ENCODE measurements around the gene PSMD3. TPM values are rescaled to one million over a fixed set of nuclear protein-coding genes. Genes with fewer than 3 reads are reported as not detected.

PSMD3 gene
- total and polyA plus RNA-seq, 2 of the 4 experiments (the other 2 are of a cell fraction): 123 to 155 TPM

DNA sequence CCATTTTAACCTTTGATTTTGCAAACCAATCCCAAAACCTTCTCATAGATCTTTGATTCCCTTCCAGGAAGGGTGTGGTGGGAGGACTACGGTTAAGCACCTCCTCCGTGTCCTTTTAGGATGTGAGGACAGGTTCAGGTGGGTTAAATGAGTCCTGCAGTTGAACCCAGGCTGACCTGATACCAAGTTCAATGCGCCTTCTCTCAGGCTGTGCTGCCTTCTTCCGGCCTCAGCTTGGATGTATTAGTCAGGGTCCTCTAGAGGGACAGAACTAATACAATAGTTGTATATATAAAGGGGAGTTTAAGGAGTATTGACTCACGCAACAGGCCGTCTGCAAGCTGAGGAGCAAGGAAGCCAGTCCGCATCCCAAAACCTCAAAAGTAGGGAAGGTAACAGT is 24.1 kb downstream of the PSMD3 start:
- peaks cover 5% of the 10 kb centered on the region; the same call in 1 of the 2 replicates for H3K27me3 ChIP-seq (ENCODE audit: control insufficient read depth, insufficient read depth, low read length)
- CTCF ChIA-PET: interaction anchor here (0.8 kb wide), 1 partner anchor 9 kb away, joined by 4 read pairs; no protein-coding TSS in a partner anchor
- dilution Hi-C loops (cut with HindIII; ENCODE audit: low sequenced_read_pairs, unreplicated experiment) (no loop called here), intact Hi-C loops (cut with micrococcal nuclease) (no loop called here), in situ Hi-C loops (cut with MboI; ENCODE audit: low sequenced_read_pairs) (no loop called here)
- no peaks in the 10 kb centered on the region for H3K36me3 ChIP-seq (ENCODE audit: control insufficient read depth, insufficient read depth, low read length)
- H3K27ac ChIP-seq (ENCODE audit: insufficient read depth, low read length): no peak overlapping the region
- no peak overlapping the region for H2AK9ac ChIP-seq (replicated peaks; ENCODE audit: low read depth, low read length, poor library complexity)
- H3K4me2 ChIP-seq (ENCODE audit: low read depth, low read length): no peak overlapping the region
- H4K5ac ChIP-seq (ENCODE audit: low read depth, low read length): no peak overlapping the region
- H3K9ac ChIP-seq (ENCODE audit: low read depth, low read length): no peak overlapping the region
- no peaks in the 10 kb centered on the region for H4K20me1 ChIP-seq (ENCODE audit: insufficient read depth, low read length)
- H4K91ac ChIP-seq (ENCODE audit: insufficient read depth, low read depth, low read length): no peak overlapping the region
- H2BK120ac ChIP-seq (ENCODE audit: low read depth, low read length): no peak overlapping the region
- POLR2A ChIA-PET (ENCODE audit: unreplicated experiment): no interaction called here
- no peaks in the 10 kb centered on the region for H3K9me1 ChIP-seq (ENCODE audit: insufficient read depth, low read length)
- H2BK20ac ChIP-seq (ENCODE audit: low read depth, low read length): no peak overlapping the region
- DNase-seq: no peak
- no peak for TF ChIP-seq POLR2A (IDR thresholded peaks at IDR 0.05; ENCODE audit: low read depth, low read length)
- TF ChIP-seq, protein P1, sequence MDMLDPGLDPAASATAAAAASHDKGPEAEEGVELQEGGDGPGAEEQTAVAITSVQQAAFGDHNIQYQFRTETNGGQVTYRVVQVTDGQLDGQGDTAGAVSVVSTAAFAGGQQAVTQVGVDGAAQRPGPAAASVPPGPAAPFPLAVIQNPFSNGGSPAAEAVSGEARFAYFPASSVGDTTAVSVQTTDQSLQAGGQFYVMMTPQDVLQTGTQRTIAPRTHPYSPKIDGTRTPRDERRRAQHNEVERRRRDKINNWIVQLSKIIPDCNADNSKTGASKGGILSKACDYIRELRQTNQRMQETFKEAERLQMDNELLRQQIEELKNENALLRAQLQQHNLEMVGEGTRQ (IDR thresholded peaks at IDR 0.05; ENCODE audit: low read depth, low read length): no peak
- TF ChIP-seq SMC3 (IDR thresholded peaks at IDR 0.05; ENCODE audit: low read depth, low read length): no peak
- TF ChIP-seq, protein P2, sequence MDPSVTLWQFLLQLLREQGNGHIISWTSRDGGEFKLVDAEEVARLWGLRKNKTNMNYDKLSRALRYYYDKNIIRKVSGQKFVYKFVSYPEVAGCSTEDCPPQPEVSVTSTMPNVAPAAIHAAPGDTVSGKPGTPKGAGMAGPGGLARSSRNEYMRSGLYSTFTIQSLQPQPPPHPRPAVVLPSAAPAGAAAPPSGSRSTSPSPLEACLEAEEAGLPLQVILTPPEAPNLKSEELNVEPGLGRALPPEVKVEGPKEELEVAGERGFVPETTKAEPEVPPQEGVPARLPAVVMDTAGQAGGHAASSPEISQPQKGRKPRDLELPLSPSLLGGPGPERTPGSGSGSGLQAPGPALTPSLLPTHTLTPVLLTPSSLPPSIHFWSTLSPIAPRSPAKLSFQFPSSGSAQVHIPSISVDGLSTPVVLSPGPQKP (IDR thresholded peaks at IDR 0.05; ENCODE audit: borderline replicate concordance, low read depth, low read length): no peak
- TF ChIP-seq RCOR1 (IDR thresholded peaks at IDR 0.05; ENCODE audit: insufficient replicate concordance, low read length): no peak
- TF ChIP-seq MAFK (IDR thresholded peaks at IDR 0.05; ENCODE audit: low read depth, low read length): no peak
- TF ChIP-seq CEBPB (IDR thresholded peaks at IDR 0.05; ENCODE audit: low read depth, low read length): no peak
- no peak for TF ChIP-seq NFE2L2 (IDR thresholded peaks at IDR 0.05; ENCODE audit: low read depth, low read length)
- no peak for TF ChIP-seq FOS (IDR thresholded peaks at IDR 0.05; ENCODE audit: low read depth, low read length)
- no peak for TF ChIP-seq CHD1 (IDR thresholded peaks at IDR 0.05; ENCODE audit: low read depth, low read length)
- TF ChIP-seq MXI1 (IDR thresholded peaks at IDR 0.05; ENCODE audit: borderline replicate concordance, low read depth, low read length): no peak
- TF ChIP-seq RFX5 (IDR thresholded peaks at IDR 0.05; ENCODE audit: low read depth, low read length): no peak
- ATAC-seq (ENCODE audit: low read depth): no peak
- no peak overlapping the region for H3K56ac ChIP-seq (ENCODE audit: extremely low read depth, insufficient read depth, low read length)
- no peak overlapping the region for H3K23ac ChIP-seq (ENCODE audit: low read depth, low read length)
- H2BK5ac ChIP-seq (ENCODE audit: low read depth, low read length, poor library complexity, severe bottlenecking): no peak overlapping the region
- no peaks in the 10 kb centered on the region for H3K9me3 ChIP-seq (ENCODE audit: control insufficient read depth, insufficient read depth, low read length)
- no peak overlapping the region for H3K4ac ChIP-seq (ENCODE audit: low read depth, low read length)
- WGBS, 2 experiments (ENCODE audit: extremely low coverage in 2 of 2, insufficient read length in 1 of 2): no CpG with 5 or more reads among the region's 7 CpGs
- no peak overlapping the region for H3K18ac ChIP-seq (ENCODE audit: low read depth, low read length)
- no peak overlapping the region for H3K14ac ChIP-seq (replicated peaks; ENCODE audit: low read depth, low read length)
- no peak overlapping the region for H2AK5ac ChIP-seq (ENCODE audit: low read depth, low read length)
- no TSS peak for BruUV-seq (replicated peaks)
- H2BK15ac ChIP-seq (ENCODE audit: low read depth, low read length): no peak overlapping the region
- no peaks in the 10 kb centered on the region for H3K4me1 ChIP-seq (ENCODE audit: control insufficient read depth, insufficient read depth, low read length)
- H3K4me3 ChIP-seq (ENCODE audit: insufficient read depth, low read depth, low read length): no peak overlapping the region
- H3K79me1 ChIP-seq (ENCODE audit: low read depth in 1 of 2, low read length in 2 of 2): no peaks in the 10 kb centered on the region
- no peak overlapping the region for H2AFZ ChIP-seq (replicated peaks; ENCODE audit: low read length, poor library complexity)
- no peak overlapping the region for H4K8ac ChIP-seq (ENCODE audit: low read depth in 2 of 2, low read length in 2 of 2)
